Keratinocyte (primary cell): ENCODE data around the gene SIGLEC15. TPM values are rescaled to one million over a fixed set of nuclear protein-coding genes. Genes with fewer than 3 reads are reported as not detected.

ENCODE experiments used
- DNase-seq: peaks from one replicate; pipeline ENCODE4 v3.0.0-alpha.2; 2011; ENCODE audit warnings: low read depth, missing footprints, low spot score
- FAIRE-seq: peaks from 2 replicates; lab custom pipeline; 2011; peaks lifted over from hg19 to GRCh38; lab: Jason Lieb, UNC
- H2AFZ ChIP-seq: 2 replicates; pipeline ENCODE4 v1.6.0; 2012; ENCODE audit warnings: low read length, control low read depth, inconsistent platforms; ENCODE audit not compliant: control insufficient read depth
- H3K27ac ChIP-seq: 2 replicates; pipeline ENCODE4 v1.5.1; 2011; ENCODE audit warnings: low read length; ENCODE audit not compliant: control insufficient read depth, insufficient read depth
- H3K27me3 ChIP-seq: 3 replicates; pipeline ENCODE4 v1.6.0; 2011; ENCODE audit warnings: low read length; ENCODE audit not compliant: control insufficient read depth, insufficient read depth; ENCODE audit errors: extremely low read depth
- H3K36me3 ChIP-seq, 2 experiments: 2 replicates in 1 of 2; 3 replicates in 1 of 2; pipeline ENCODE4 v1.5.1; 2011; ENCODE audit warnings: low read length in 2 of 2, mild to moderate bottlenecking in 1 of 2; ENCODE audit not compliant: control insufficient read depth in 2 of 2, insufficient read depth in 2 of 2; ENCODE audit errors: extremely low read depth in 1 of 2
- H3K4me1 ChIP-seq: 3 replicates; pipeline ENCODE4 v1.5.1; 2011; ENCODE audit warnings: low read length; ENCODE audit not compliant: control insufficient read depth, insufficient read depth; ENCODE audit errors: extremely low read depth
- H3K4me2 ChIP-seq: 3 replicates; pipeline ENCODE4 v1.6.0; 2011; ENCODE audit warnings: low read depth, low read length; ENCODE audit not compliant: control insufficient read depth, insufficient read depth; ENCODE audit errors: extremely low read depth
- H3K4me3 ChIP-seq, 3 experiments: fragments of 200-600 bp in 1 of 3; sonication (generic) in 1 of 3; 2 replicates in 2 of 3; 3 replicates in 1 of 3; pipeline ENCODE4 v1.5.1; 2011 to 2016; ENCODE audit warnings: low read length in 3 of 3, mild to moderate bottlenecking in 3 of 3, control low read depth in 2 of 3, inconsistent platforms in 1 of 3, low read depth in 1 of 3, mixed read lengths in 1 of 3, mixed run types in 1 of 3, moderate library complexity in 1 of 3; ENCODE audit not compliant: control insufficient read depth in 2 of 3, insufficient read depth in 2 of 3; ENCODE audit errors: extremely low read depth in 1 of 3
- H3K79me2 ChIP-seq: 2 replicates; pipeline ENCODE4 v1.6.0; 2012; ENCODE audit warnings: low read length; ENCODE audit not compliant: control insufficient read depth, insufficient read depth
- H3K9ac ChIP-seq: 3 replicates; pipeline ENCODE4 v1.6.0; 2011; ENCODE audit warnings: low read length; ENCODE audit not compliant: control insufficient read depth, insufficient read depth; ENCODE audit errors: extremely low read depth
- H3K9me1 ChIP-seq: 3 replicates; pipeline ENCODE4 v1.6.0; 2011; ENCODE audit warnings: low read length; ENCODE audit not compliant: control insufficient read depth, insufficient read depth; ENCODE audit errors: extremely low read depth
- H3K9me3 ChIP-seq: 2 replicates; pipeline ENCODE4 v1.5.1; 2012; ENCODE audit warnings: low read depth, low read length; ENCODE audit not compliant: control insufficient read depth
- H4K20me1 ChIP-seq: 3 replicates; pipeline ENCODE4 v1.6.0; 2011; ENCODE audit warnings: low read length; ENCODE audit not compliant: control insufficient read depth, insufficient read depth; ENCODE audit errors: extremely low read depth
- EZH2 ChIP-seq: IDR thresholded peaks from one replicate; pipeline ENCODE4 v1.6.1; 2012; ENCODE audit warnings: inconsistent platforms, mild to moderate bottlenecking, low read length, moderate library complexity
- dilution Hi-C: fragments of 300-500 bp; cut with MboI; formaldehyde crosslinking; loops from one replicate; pipeline ENCODE4 v1.7.0; 2020; ENCODE audit warnings: low sequenced_read_pairs; ENCODE audit not compliant: extremely low pct_ligation_motif_present
- polyA plus RNA-seq, 5 experiments: library from polyadenylated mRNA; depleted of rRNA in 3 of 5; stranded (reverse) in 3 of 5; stranded (forward) in 1 of 5; unstranded in 1 of 5; fragments of >200 nt; gene quantifications; 1 replicate in 1 of 5; 2 replicates in 3 of 5; 3 replicates in 1 of 5; pipeline versions ENCODE4 v1.2.1 to v1.2.3, GENCODE V29; 2011 to 2012; ENCODE audit warnings: missing spikeins in 2 of 5, low read depth in 1 of 5, low replicate concordance in 1 of 5
- TF ChIP-seq, protein P1 (sequence below), 3 experiments: IDR thresholded peaks in 1 of 3; conservative IDR thresholded peaks in 1 of 3; optimal IDR thresholded peaks in 1 of 3; 2 replicates in 2 of 3; 3 replicates in 1 of 3; pipeline versions ENCODE3 to v1.5.1; 2011; ENCODE audit warnings: low read length in 3 of 3, mild to moderate bottlenecking in 3 of 3, moderate library complexity in 2 of 3, control low read depth in 1 of 3, inconsistent platforms in 1 of 3; ENCODE audit not compliant: insufficient read depth in 2 of 3; ENCODE audit errors: extremely low read depth in 1 of 3

Gene SIGLEC15
- polyA plus RNA-seq, 1 donor (not counting 4 experiments of a cell fraction or from before 2014, with no cell fraction given), result not detected

DNA sequence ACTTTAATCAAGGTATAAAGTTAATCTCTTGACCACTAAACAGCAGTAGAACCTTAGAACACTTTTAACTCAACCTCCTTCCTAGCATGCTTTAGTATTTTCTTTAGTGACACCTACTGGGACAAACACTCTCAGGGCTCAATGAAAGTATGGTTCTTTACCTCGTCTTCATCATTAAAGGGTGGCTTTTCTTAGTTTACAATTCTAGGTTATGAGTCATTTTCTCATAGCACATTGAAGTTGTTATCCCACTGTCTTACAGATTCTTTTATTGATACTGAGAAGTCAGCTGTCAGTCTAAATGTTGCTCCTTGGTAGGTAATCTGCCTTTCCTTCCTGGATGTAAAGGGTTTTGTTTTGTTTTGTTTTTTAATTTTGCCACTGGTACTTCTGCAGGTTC is 38.0 kb downstream of the SIGLEC15 start:
- FAIRE-seq, result no peak
- H3K4me1 ChIP-seq, result no peaks in the 10 kb centered on the region

DNA sequence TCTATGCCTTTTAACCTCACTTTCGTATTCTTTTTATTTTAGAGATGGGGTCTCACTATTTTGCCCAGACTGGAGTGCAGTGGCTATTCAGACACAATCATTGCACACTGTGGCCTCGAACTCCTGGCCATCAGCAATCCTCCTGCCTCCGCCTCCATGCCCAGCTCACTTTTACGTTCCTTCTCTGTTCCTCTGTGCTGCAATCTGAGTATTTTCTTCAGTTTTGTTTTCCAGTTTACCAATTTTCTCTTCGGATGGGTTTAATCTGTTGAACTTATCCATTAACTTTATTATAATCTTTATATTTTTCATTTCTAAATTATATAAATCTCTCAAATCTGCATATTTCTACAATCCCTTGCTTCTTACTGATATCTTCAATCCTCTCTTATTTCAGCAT is 38.6 kb downstream of the SIGLEC15 start:
- TF ChIP-seq, protein P1, sequence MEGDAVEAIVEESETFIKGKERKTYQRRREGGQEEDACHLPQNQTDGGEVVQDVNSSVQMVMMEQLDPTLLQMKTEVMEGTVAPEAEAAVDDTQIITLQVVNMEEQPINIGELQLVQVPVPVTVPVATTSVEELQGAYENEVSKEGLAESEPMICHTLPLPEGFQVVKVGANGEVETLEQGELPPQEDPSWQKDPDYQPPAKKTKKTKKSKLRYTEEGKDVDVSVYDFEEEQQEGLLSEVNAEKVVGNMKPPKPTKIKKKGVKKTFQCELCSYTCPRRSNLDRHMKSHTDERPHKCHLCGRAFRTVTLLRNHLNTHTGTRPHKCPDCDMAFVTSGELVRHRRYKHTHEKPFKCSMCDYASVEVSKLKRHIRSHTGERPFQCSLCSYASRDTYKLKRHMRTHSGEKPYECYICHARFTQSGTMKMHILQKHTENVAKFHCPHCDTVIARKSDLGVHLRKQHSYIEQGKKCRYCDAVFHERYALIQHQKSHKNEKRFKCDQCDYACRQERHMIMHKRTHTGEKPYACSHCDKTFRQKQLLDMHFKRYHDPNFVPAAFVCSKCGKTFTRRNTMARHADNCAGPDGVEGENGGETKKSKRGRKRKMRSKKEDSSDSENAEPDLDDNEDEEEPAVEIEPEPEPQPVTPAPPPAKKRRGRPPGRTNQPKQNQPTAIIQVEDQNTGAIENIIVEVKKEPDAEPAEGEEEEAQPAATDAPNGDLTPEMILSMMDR (optimal IDR thresholded peaks at IDR 0.05 in 1 of 3, IDR thresholded peaks at IDR 0.05 in 1 of 3, conservative IDR thresholded peaks at IDR 0.05 in 1 of 3; ENCODE audit: extremely low read depth in 1 of 3, insufficient read depth in 2 of 3, low read length in 3 of 3), result no peak
- TF ChIP-seq EZH2, result no peak
- peaks cover 13 to 27% of the 10 kb centered on the region in 2 experiments for H3K36me3 ChIP-seq
- no peak overlapping the region for H3K9ac ChIP-seq
- DNase-seq (no peak), FAIRE-seq (no peak)
- H4K20me1 ChIP-seq, result no peaks in the 10 kb centered on the region
- H3K9me3 ChIP-seq, result no peaks in the 10 kb centered on the region
- H3K27me3 ChIP-seq, result no peaks in the 10 kb centered on the region
- no peak overlapping the region for H3K4me2 ChIP-seq
- H3K9me1 ChIP-seq, result no peaks in the 10 kb centered on the region
- H2AFZ ChIP-seq, result no peak overlapping the region
- H3K27ac ChIP-seq, result no peak overlapping the region
- dilution Hi-C loops, result no loop called here
- no peak overlapping the region for H3K4me3 ChIP-seq
- no peaks in the 10 kb centered on the region for H3K79me2 ChIP-seq
- no peaks in the 10 kb centered on the region for H3K4me1 ChIP-seq

More for the DNA sequence above, 38.0 kb downstream of the SIGLEC15 start:
- no peak overlapping the region for H3K4me3 ChIP-seq
- H3K79me2 ChIP-seq, result no peaks in the 10 kb centered on the region
- no peak overlapping the region for H3K4me2 ChIP-seq
- TF ChIP-seq, protein P1 (optimal IDR thresholded peaks at IDR 0.05 in 1 of 3, IDR thresholded peaks at IDR 0.05 in 1 of 3, conservative IDR thresholded peaks at IDR 0.05 in 1 of 3; ENCODE audit: extremely low read depth in 1 of 3, insufficient read depth in 2 of 3, low read length in 3 of 3), result no peak
- TF ChIP-seq EZH2, result no peak
- no peaks in the 10 kb centered on the region for H3K9me3 ChIP-seq
- no peak for DNase-seq
- no peak overlapping the region for H3K9ac ChIP-seq
- no peak overlapping the region for H3K27ac ChIP-seq
- no peaks in the 10 kb centered on the region for H3K9me1 ChIP-seq
- no peak overlapping the region for H2AFZ ChIP-seq
- no peaks in the 10 kb centered on the region for H4K20me1 ChIP-seq
- peaks cover 13 to 30% of the 10 kb centered on the region in 2 experiments for H3K36me3 ChIP-seq
- H3K27me3 ChIP-seq, result no peaks in the 10 kb centered on the region
- dilution Hi-C loops, result no loop called here
